Measurements from ENCODE around the gene CX3CR1.

- TF ChIP-seq EZH2phosphoT487 (IDR thresholded peaks at IDR 0.05; ENCODE audit: insufficient read depth, low read depth) (no peak), EZH2 (IDR thresholded peaks at IDR 0.05; ENCODE audit: insufficient read depth, poor library complexity, severe bottlenecking) (no peak)
These were observed 43.1 kb upstream of the CX3CR1 start for GRCh38 chr3:39322936-39323335.

All from GM23248 (cell line).